Lung microvascular endothelial cell (primary cell): ENCODE measurements around the gene UCN3. TPM values are rescaled to one million over a fixed set of nuclear protein-coding genes. Genes with fewer than 3 reads are reported as not detected.
A peak's percentile ranks its signal among the peaks of the same experiment; 100 is the strongest.
"Not testable (repeated sequence)": the region's sequence is repeated elsewhere in the genome, so short reads cannot be mapped to it uniquely, and the experiment has no call there.

Experiments
- DNase-seq, 2 donors: peaks; one replicate each; pipeline versions ENCODE4 v3.0.0 to v3.0.0-alpha.2; 2010; ENCODE audit warnings: low read depth in 2 of 2
- total RNA-seq: library from RNA; depleted of rRNA; stranded (reverse); fragments of >200 nt; gene quantifications from 2 replicates; pipeline ENCODE4 v1.2.1, GENCODE V29; 2014

The UCN3 gene
- total RNA-seq, 1 donor from 2014 or later: not detected

DNA sequence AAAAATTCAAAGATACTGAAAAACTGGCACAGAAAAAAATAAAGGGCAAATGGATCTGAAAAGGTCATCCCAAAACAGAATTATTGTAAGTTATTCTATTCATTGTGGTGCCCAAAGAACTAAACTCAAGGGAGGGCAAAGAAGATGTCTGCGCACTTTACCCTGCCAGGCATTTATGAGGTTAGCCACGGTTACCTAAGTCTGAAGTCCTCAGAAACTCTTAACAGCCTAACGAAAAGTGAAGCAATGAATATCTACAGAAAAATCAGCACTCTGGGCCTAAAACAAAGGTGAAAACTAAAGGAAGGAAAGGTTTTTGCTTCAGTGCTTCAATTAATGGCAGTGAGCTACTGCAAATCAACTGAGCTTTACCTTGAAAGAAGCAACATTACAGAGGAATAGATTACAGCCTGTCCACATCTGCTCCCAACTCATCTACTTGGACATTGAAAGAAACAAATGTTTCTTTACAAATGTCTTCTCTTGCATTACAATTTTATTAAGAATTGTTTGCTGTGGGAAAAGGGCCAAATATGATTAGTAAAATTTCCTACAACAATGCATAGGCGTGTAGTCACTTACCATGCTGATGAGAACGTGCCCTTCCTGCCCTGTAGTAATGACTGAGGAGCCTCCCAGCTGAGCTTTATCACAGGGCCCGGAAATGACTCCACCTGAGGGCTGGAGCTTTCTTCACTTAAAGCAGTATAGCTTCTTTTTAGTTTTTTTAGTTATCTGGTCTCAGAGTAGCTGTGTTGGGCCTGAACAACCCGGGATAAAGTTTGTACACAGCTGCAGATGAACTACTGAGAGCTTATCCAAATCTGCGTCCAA is 39.7 kb downstream of the UCN3 start, which contains the start of gene TUBAL3:
Gene TUBAL3 (minus strand): TSS at position 621 of the 834 bp plus-strand sequence. CDS start 36 bp downstream, at position 585.
- DNase-seq: peak in 1 of 2 donors; percentile 71

DNA sequence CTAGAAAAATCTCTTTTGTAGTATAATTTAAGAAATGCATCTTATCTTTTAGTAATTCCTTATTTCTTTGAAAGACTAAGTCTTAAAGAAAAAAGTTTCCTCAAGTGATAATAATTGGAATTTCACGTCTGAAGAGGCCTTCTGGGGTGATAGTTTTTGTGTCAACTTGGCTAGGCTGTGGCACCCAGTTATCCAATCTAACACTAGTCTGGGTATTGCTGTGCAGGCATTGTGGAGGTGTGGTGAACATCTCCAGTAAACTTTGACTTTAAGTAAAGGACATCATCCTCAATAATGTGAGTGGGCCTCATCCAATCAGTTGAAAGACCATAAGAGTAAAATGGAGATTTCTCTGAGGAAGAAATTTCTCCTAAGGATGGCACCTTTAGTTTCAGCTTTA is 42.2 kb downstream of the UCN3 start:
- DNase-seq: no peak

DNA sequence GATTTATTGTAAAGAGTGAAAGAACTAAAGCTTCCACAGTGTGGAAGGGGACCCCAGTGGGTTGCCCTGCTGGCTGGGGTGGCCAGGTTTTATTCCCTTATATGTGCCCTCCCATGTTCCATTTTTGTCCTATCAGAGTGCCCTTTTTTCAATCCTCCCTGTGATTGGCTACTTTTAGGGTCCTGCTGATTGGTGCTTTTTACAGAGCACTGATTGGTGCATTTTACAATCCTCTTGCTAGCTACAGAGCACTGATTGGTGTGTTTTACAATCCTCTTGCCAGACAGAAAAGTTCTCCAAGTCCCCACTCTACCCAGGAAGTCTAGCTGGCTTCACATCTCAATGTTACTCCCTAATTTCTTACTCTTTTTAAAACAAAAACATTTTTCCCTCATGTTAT is 46.0 kb downstream of the UCN3 start:
- not testable (repeated sequence) for DNase-seq

DNA sequence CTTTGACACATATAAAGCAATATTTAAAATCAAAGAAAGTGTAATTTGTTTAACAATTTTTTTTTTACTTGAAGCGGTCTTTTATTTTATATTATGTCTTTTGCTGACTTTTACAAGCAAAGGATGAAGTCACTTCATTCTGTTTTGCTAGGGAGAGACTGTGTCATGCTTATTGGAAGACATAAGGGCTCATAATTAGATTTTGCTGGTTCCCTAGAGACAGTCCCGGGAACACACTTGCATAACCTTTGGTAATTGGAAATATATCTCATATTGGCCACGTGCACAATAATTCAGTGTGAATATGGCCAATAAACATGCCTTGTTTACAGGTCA is 47.1 kb downstream of the UCN3 start:
- DNase-seq: no peak

DNA sequence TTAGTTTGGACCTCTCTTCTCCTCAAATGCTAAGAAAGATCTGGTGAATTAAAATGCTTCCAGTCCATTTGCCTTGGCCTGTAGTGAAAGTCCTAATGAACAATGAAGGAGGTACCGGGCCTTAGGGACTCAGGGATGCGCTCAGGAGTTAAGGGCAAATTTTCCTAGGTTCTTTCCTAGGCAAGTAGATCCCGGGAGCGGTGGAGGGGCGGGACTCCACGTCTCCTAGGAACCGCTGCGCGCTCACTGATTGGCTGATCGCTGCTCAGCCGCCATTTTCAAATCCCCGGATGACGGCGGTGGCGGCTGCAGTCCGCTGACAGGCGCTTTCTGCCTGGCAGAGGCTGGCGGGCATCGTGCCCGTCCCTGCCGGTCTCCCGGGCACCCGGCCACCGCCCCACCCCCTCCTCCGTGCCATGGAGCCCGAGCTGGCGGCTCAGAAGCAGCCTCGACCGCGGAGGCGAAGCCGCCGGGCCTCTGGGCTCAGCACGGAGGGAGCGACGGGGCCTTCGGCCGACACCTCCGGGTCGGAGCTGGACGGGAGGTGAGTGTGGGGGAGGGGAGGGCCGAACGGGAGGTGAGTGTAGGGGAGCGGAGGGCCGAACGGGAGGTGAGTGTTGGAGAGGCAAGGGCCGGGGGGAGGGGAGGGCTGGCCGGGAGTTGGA is 47.6 kb downstream of the UCN3 start, which contains the start of gene NET1:
Gene NET1 (plus strand): TSS at position 281 of the 665 bp plus-strand sequence. CDS start 136 bp downstream, at position 417.
- DNase-seq: peak; percentile 89 to 93

DNA sequence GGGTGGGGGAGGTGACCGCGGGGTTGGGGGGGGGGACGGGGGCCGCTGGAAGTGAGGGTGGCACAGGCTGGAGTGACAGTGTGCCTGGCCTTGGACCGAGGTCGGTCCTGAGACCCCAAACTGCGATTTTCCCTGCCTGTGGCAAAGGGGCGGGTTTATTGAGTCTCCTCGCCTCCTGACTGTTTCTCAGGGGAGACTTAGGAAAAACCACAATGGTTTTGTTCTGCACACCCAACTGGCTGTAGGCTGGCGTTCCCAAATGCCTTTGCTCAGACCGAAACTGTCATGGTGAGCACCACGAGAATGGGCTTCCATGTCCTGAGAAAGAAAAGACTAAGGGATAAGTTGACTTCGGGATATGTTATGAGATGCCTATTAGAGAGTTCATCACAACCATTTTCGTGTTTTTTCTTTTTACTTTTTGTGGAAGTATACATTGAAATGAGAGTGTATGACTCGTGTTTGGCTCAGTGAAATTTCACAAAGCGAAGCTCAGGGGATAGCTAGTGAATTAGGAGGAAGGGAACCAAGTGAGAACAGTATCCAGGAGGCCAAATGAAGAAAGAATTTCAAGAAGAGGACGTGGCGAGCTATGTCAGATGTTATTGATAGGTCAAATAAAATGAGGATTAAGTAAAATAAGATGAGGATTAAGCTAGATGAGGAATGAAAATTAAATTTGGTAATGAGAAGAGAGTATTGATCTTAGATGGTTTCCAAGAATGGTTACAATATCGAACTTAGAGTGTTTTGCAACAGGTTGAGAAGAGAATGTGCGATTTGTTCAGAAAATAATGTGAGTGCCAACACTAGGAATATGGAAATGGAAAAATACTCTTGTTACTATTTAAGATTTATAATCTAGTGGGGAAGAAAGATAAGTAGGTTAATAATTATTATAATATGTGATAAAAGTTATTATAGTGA is 48.5 kb downstream of the UCN3 start:
- peak; percentile 43 to 49 for DNase-seq

DNA sequence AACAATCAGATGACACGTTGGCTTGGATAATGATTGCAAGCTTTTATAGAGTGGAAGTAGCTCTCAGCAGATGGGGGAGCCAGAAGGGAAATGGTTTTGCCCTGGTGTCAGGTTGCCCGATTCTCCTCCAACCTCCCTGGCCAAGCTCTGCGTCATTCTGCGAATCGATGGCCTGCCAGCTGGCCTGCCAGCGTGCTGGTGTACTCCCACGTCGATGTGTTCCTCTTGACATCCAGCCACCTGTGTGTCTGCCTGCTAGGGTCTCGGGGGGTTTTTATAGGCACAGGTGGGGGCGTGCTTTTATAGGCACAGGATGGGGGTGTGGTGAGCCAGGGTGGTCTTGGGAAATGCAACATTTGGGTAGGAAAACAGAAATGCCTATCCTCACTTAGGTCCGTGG is 52.2 kb downstream of the UCN3 start:
- peak in 1 of 2 donors; percentile 17 for DNase-seq

DNA sequence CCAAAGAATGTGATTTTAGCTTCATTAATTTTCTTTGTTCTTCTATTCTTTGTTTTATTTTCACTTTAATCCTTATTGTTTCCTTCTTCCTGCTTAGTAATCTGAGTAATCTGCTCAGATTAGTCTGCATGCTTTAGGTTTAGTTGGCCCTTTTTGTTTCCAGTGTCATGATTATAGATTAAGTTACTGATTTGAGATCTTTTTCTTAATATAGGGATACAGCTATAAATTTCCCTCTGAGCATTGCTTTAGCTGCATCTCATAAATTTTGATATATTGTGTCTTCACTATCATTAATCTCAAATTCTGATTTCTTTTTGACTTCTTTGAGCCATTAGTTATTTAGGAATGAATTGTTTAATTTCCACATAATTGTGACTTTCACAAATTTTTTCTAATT is 53.8 kb downstream of the UCN3 start:
- no peak for DNase-seq

DNA sequence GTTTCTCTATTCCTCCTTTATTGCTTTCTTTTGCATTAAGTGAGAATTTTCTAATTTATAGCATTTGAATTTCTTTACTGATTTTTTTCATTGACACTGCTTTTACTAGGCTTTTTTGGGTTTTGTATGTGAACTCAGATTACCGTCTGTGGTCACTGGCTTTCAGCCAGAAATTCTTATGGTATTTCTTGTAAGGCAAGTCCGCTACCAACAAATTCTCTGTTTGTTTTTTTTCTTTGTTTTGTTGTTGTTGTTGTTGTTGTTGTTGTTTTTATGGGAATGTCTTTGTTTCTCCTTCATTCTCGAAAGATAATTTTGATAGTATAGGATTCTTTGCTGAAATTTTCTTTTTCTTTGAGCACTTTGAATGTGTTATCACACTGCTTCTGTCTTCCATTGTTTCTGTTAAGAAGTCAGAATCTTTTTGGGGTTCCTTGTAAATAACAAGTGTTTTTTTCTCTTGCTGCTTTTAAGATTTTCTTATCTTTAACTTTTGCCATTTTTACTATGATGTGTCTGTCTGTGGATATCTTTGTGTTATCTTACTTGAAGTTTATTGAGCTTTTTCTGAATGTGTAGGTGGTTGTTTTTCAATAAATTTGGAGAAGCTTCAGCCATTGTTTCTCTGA is 54.8 kb downstream of the UCN3 start:
- DNase-seq: no peak

DNA sequence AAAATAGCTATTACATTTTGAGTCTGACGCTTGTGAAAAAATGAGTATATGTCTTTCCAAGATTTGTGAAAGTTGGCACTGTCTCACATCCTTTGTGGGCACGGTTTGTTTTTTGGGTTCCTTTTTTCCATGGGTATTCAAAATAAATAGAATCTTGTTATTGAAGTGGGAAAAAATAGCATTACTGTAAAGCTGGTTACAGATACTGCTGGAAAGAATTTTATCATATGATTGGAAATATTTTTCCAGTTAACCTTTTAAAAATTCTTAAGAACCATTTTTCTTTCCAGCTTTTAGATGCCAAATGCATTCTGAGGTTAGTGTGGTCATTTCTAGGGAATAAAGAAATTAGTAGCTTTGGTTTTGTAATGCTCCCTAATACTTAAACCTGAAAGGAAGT is 59.0 kb downstream of the UCN3 start:
- DNase-seq: peak in 1 of 2 donors; percentile 58

Other genes with a start within 250 kb of the UCN3 start
- not detected in 2 replicates for gene AKR1C8, start 179.8 kb upstream of the UCN3 start, total RNA-seq
- gene AKR1C4, start 168.1 kb upstream of the UCN3 start, total RNA-seq: not detected in 2 replicates
- under 0.01 TPM in 1 of 2 replicates, not detected in the other for gene TUBAL3, start 39.9 kb downstream of the UCN3 start, total RNA-seq
- gene NET1, start 47.6 kb downstream of the UCN3 start, total RNA-seq: 14.3 and 19.4 TPM in 2 replicates
- not detected in 2 replicates for gene CALML5, start 134.6 kb downstream of the UCN3 start, total RNA-seq
- not detected in 2 replicates for gene CALML3, start 160.0 kb downstream of the UCN3 start, total RNA-seq